ENCODE measurements around the gene ERC1. TPM values are rescaled to one million over a fixed set of nuclear protein-coding genes. Genes with fewer than 3 reads are reported as not detected.

The ERC1 gene
- polyA plus RNA-seq, 1 donor from 2014 or later = 7.1 TPM

DNA sequence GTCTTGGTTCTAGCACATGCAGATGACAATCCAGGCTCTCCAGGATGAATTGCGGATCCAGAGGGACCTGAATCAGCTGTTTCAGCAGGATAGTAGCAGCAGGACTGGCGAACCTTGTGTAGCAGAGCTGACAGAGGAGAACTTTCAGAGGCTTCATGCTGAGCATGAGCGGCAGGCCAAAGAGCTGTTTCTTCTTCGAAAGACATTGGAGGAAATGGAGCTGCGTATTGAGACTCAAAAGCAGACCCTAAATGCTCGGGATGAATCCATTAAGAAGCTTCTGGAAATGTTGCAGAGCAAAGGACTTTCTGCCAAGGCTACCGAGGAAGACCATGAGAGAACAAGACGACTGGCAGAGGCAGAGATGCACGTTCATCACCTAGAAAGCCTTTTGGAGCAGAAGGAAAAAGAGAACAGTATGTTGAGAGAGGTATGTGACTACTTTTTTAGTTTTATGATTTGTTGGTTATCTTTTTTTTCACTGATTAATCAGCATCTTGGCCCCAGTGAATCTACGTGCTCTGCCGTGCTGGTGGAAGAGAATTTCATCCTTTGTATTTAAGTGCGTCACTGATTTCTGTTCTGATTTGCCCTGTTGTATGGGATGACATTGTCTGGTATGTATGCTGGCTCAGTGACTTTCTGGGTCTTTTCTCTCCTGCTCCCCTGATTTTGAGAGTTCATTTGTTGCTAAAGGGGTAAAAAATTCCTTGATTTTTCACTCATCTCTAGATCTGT is 92.3 kb downstream of the ERC1 start:
- Histone ChIP-seq H3K9me2 (ENCODE audit: insufficient read depth, low read length) (no peaks in the 10 kb centered on the region), H3K4me2 (ENCODE audit: low read length) (peak overlapping the region; percentile 81), H3K36me3 (ENCODE audit: insufficient read depth, low read length) (no peaks in the 10 kb centered on the region), H4K20me1 (ENCODE audit: insufficient read depth) (no peaks in the 10 kb centered on the region), H3K79me2 (replicated peaks; ENCODE audit: insufficient read depth, low read length) (no peaks in the 10 kb centered on the region), H2AFZ (ENCODE audit: low read depth, low read length) (peak overlapping the region; percentile 1), H3K9ac (ENCODE audit: low read length) (peak overlapping the region; percentile 54), H3K9me3 (ENCODE audit: low read length) (no peaks in the 10 kb centered on the region), H3K4me3 (ENCODE audit: low read length) (peak overlapping the region; percentile 57), H3K27me3 (ENCODE audit: insufficient read depth, low read depth, low read length) (no peaks in the 10 kb centered on the region), H3K27ac (ENCODE audit: low read length) (peak overlapping the region; percentile 84), H3F3A (ENCODE audit: insufficient read depth, low read length, poor library complexity, severe bottlenecking) (no peaks in the 10 kb centered on the region)
- no peak for TF ChIP-seq EP300 (conservative IDR thresholded peaks at IDR 0.05; ENCODE audit: poor library complexity, severe bottlenecking)
- TF ChIP-seq POLR2AphosphoS5 (IDR thresholded peaks at IDR 0.05) = peak; percentile 30

GRCh38 chr12:1083889-1084262 is 92.9 kb downstream of the ERC1 start:
- TF ChIP-seq EP300 (conservative IDR thresholded peaks at IDR 0.05; ENCODE audit: poor library complexity, severe bottlenecking) = peak; percentile 44
- peak; percentile 30 for TF ChIP-seq POLR2AphosphoS5 (IDR thresholded peaks at IDR 0.05)
- TF ChIP-seq, protein P1, sequence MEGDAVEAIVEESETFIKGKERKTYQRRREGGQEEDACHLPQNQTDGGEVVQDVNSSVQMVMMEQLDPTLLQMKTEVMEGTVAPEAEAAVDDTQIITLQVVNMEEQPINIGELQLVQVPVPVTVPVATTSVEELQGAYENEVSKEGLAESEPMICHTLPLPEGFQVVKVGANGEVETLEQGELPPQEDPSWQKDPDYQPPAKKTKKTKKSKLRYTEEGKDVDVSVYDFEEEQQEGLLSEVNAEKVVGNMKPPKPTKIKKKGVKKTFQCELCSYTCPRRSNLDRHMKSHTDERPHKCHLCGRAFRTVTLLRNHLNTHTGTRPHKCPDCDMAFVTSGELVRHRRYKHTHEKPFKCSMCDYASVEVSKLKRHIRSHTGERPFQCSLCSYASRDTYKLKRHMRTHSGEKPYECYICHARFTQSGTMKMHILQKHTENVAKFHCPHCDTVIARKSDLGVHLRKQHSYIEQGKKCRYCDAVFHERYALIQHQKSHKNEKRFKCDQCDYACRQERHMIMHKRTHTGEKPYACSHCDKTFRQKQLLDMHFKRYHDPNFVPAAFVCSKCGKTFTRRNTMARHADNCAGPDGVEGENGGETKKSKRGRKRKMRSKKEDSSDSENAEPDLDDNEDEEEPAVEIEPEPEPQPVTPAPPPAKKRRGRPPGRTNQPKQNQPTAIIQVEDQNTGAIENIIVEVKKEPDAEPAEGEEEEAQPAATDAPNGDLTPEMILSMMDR (IDR thresholded peaks at IDR 0.05; ENCODE audit: poor library complexity, severe bottlenecking) = no peak
- no peak overlapping the region for H2AFZ ChIP-seq (ENCODE audit: low read depth, low read length)
- H3K27me3 ChIP-seq (ENCODE audit: insufficient read depth, low read depth, low read length) = no peaks in the 10 kb centered on the region
- H3K36me3 ChIP-seq (ENCODE audit: insufficient read depth, low read length) = no peaks in the 10 kb centered on the region
- peak overlapping the region; percentile 54 for H3K9ac ChIP-seq (ENCODE audit: low read length)
- H3K27ac ChIP-seq (ENCODE audit: low read length) = peak overlapping the region; percentile 84
- H3K9me3 ChIP-seq (ENCODE audit: low read length) = no peaks in the 10 kb centered on the region
- H4K20me1 ChIP-seq (ENCODE audit: insufficient read depth) = no peaks in the 10 kb centered on the region
- peak overlapping the region; percentile 57 for H3K4me3 ChIP-seq (ENCODE audit: low read length)
- no peaks in the 10 kb centered on the region for H3K9me2 ChIP-seq (ENCODE audit: insufficient read depth, low read length)
- H3F3A ChIP-seq (ENCODE audit: insufficient read depth, low read length, poor library complexity, severe bottlenecking) = no peaks in the 10 kb centered on the region
- no peaks in the 10 kb centered on the region for H3K79me2 ChIP-seq (replicated peaks; ENCODE audit: insufficient read depth, low read length)
- H3K4me2 ChIP-seq (ENCODE audit: low read length) = peak overlapping the region; percentile 81

GRCh38 chr12:1091350-1091749 is 100.3 kb downstream of the ERC1 start:
- Histone ChIP-seq H3K27me3 (ENCODE audit: insufficient read depth, low read depth, low read length) (no peaks in the 10 kb centered on the region), H3K79me2 (replicated peaks; ENCODE audit: insufficient read depth, low read length) (peaks cover 8% of the 10 kb centered on the region), H2AFZ (ENCODE audit: low read depth, low read length) (no peak overlapping the region), H3K4me3 (ENCODE audit: low read length) (no peak overlapping the region), H3K9ac (ENCODE audit: low read length) (no peak overlapping the region), H3K27ac (ENCODE audit: low read length) (no peak overlapping the region), H3K36me3 (ENCODE audit: insufficient read depth, low read length) (no peaks in the 10 kb centered on the region), H3K9me2 (ENCODE audit: insufficient read depth, low read length) (no peaks in the 10 kb centered on the region), H4K20me1 (ENCODE audit: insufficient read depth) (no peaks in the 10 kb centered on the region), H3F3A (ENCODE audit: insufficient read depth, low read length, poor library complexity, severe bottlenecking) (peaks cover 4% of the 10 kb centered on the region), H3K9me3 (ENCODE audit: low read length) (no peaks in the 10 kb centered on the region), H3K4me2 (ENCODE audit: low read length) (no peak overlapping the region)
- TF ChIP-seq POLR2AphosphoS5 (IDR thresholded peaks at IDR 0.05) (no peak), MXI1 (conservative IDR thresholded peaks at IDR 0.05; ENCODE audit: poor library complexity, severe bottlenecking) (no peak), TAF1 (IDR thresholded peaks at IDR 0.05; ENCODE audit: low read depth) (no peak), RAD21 (conservative IDR thresholded peaks at IDR 0.05) (no peak), SMC3 (conservative IDR thresholded peaks at IDR 0.05; ENCODE audit: poor library complexity) (no peak), EZH2 (IDR thresholded peaks at IDR 0.05; ENCODE audit: borderline replicate concordance, insufficient read depth, low read length, poor library complexity, severe bottlenecking) (no peak), EP300 (conservative IDR thresholded peaks at IDR 0.05; ENCODE audit: poor library complexity, severe bottlenecking) (no peak)
- TF ChIP-seq, protein P1 (IDR thresholded peaks at IDR 0.05; ENCODE audit: poor library complexity, severe bottlenecking) = no peak
- TF ChIP-seq, protein P2, sequence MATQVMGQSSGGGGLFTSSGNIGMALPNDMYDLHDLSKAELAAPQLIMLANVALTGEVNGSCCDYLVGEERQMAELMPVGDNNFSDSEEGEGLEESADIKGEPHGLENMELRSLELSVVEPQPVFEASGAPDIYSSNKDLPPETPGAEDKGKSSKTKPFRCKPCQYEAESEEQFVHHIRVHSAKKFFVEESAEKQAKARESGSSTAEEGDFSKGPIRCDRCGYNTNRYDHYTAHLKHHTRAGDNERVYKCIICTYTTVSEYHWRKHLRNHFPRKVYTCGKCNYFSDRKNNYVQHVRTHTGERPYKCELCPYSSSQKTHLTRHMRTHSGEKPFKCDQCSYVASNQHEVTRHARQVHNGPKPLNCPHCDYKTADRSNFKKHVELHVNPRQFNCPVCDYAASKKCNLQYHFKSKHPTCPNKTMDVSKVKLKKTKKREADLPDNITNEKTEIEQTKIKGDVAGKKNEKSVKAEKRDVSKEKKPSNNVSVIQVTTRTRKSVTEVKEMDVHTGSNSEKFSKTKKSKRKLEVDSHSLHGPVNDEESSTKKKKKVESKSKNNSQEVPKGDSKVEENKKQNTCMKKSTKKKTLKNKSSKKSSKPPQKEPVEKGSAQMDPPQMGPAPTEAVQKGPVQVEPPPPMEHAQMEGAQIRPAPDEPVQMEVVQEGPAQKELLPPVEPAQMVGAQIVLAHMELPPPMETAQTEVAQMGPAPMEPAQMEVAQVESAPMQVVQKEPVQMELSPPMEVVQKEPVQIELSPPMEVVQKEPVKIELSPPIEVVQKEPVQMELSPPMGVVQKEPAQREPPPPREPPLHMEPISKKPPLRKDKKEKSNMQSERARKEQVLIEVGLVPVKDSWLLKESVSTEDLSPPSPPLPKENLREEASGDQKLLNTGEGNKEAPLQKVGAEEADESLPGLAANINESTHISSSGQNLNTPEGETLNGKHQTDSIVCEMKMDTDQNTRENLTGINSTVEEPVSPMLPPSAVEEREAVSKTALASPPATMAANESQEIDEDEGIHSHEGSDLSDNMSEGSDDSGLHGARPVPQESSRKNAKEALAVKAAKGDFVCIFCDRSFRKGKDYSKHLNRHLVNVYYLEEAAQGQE (IDR thresholded peaks at IDR 0.05; ENCODE audit: borderline replicate concordance) = no peak

All from neural cell (in vitro differentiated cells).